ENCODE data around the gene NLGN4X.
A peak's percentile ranks its signal among the peaks of the same experiment; 100 is the strongest.

The NLGN4X gene

GRCh38 chrX:6004529-6004928, 224.1 kb downstream of the NLGN4X start:
- no peak overlapping the region for H3K9ac ChIP-seq (ENCODE audit: low read length)
- no peak overlapping the region for H2BK120ac ChIP-seq (ENCODE audit: low read depth, low read length)
- H3K27me3 ChIP-seq (ENCODE audit: insufficient read depth, low read length, poor library complexity) = no peaks in the 10 kb centered on the region
- no peak overlapping the region for H2AK5ac ChIP-seq (ENCODE audit: low read length)
- H3K4me3 ChIP-seq (ENCODE audit: low read length) = no peak overlapping the region
- H3K36me3 ChIP-seq (ENCODE audit: control insufficient read depth, insufficient read depth, low read length) = no peaks in the 10 kb centered on the region
- H4K5ac ChIP-seq (ENCODE audit: low read length) = no peak overlapping the region
- no peak overlapping the region for H3K4ac ChIP-seq (ENCODE audit: low read depth, low read length)
- no CpG with 5 or more reads among the region's 4 CpGs for WGBS (ENCODE audit: extremely low coverage, insufficient coverage, low lambda C conversion rate)
- no peak overlapping the region for H3K23ac ChIP-seq (ENCODE audit: low read length)
- no peak overlapping the region for H3K27ac ChIP-seq (ENCODE audit: low read depth, low read length)
- no peak overlapping the region for H2BK5ac ChIP-seq (ENCODE audit: low read length)
- H2BK15ac ChIP-seq (replicated peaks; ENCODE audit: low read depth) = no peak overlapping the region
- no peaks in the 10 kb centered on the region for H3K4me1 ChIP-seq (ENCODE audit: control insufficient read depth, low read depth, low read length)
- no peak overlapping the region for H3K18ac ChIP-seq (ENCODE audit: low read length)
- H3K79me2 ChIP-seq (ENCODE audit: control insufficient read depth, insufficient read depth, low read length) = no peaks in the 10 kb centered on the region
- no peak overlapping the region for H3K4me2 ChIP-seq (ENCODE audit: low read length)
- no peak overlapping the region for H4K8ac ChIP-seq (ENCODE audit: low read depth, low read length)
- no peaks in the 10 kb centered on the region for H3K79me1 ChIP-seq (ENCODE audit: low read length)
- H3K56ac ChIP-seq (ENCODE audit: low read length) = no peak overlapping the region
- no peak for DNase-seq

- H3K9ac ChIP-seq (ENCODE audit: low read length) = no peak overlapping the region
- no peak overlapping the region for H3K56ac ChIP-seq (ENCODE audit: low read length)
- no peak overlapping the region for H4K8ac ChIP-seq (ENCODE audit: low read depth, low read length)
- H3K79me2 ChIP-seq (ENCODE audit: control insufficient read depth, insufficient read depth, low read length) = no peaks in the 10 kb centered on the region
- H3K4me2 ChIP-seq (ENCODE audit: low read length) = no peak overlapping the region
- no peak overlapping the region for H3K27ac ChIP-seq (ENCODE audit: low read depth, low read length)
- H4K5ac ChIP-seq (ENCODE audit: low read length) = no peak overlapping the region
- no peak overlapping the region for H2AK5ac ChIP-seq (ENCODE audit: low read length)
- no peak overlapping the region for H2BK15ac ChIP-seq (replicated peaks; ENCODE audit: low read depth)
- no peak overlapping the region for H3K4me3 ChIP-seq (ENCODE audit: low read length)
- no peak overlapping the region for H3K18ac ChIP-seq (ENCODE audit: low read length)
- no peak overlapping the region for H2BK120ac ChIP-seq (ENCODE audit: low read depth, low read length)
- H3K27me3 ChIP-seq (ENCODE audit: insufficient read depth, low read length, poor library complexity) = no peaks in the 10 kb centered on the region
- no peaks in the 10 kb centered on the region for H3K4me1 ChIP-seq (ENCODE audit: control insufficient read depth, low read depth, low read length)
- no peak overlapping the region for H2BK5ac ChIP-seq (ENCODE audit: low read length)
- no peaks in the 10 kb centered on the region for H3K79me1 ChIP-seq (ENCODE audit: low read length)
- no peaks in the 10 kb centered on the region for H3K36me3 ChIP-seq (ENCODE audit: control insufficient read depth, insufficient read depth, low read length)
- DNase-seq = peak; percentile 22
- H3K4ac ChIP-seq (ENCODE audit: low read depth, low read length) = no peak overlapping the region
- no CpG with 5 or more reads among the region's 5 CpGs for WGBS (ENCODE audit: extremely low coverage, insufficient coverage, low lambda C conversion rate)
- no peak overlapping the region for H3K23ac ChIP-seq (ENCODE audit: low read length)
Measured at GRCh38 chrX:6002056-6002455, 226.6 kb downstream of the NLGN4X start.

- WGBS (ENCODE audit: extremely low coverage, insufficient coverage, low lambda C conversion rate) = no CpG with 5 or more reads among the region's 3 CpGs
Measured at GRCh38 chrX:5998901-5999300, 229.8 kb downstream of the NLGN4X start.

GRCh38 chrX:5998456-5998855, 230.2 kb downstream of the NLGN4X start:
- no peak overlapping the region for H3K27ac ChIP-seq (ENCODE audit: low read depth, low read length)
- H3K56ac ChIP-seq (ENCODE audit: low read length) = no peak overlapping the region
- no peak overlapping the region for H3K9ac ChIP-seq (ENCODE audit: low read length)
- DNase-seq = no peak
- no peak overlapping the region for H2AK5ac ChIP-seq (ENCODE audit: low read length)
- no peak overlapping the region for H3K4me3 ChIP-seq (ENCODE audit: low read length)
- H3K23ac ChIP-seq (ENCODE audit: low read length) = no peak overlapping the region
- H2BK5ac ChIP-seq (ENCODE audit: low read length) = no peak overlapping the region
- no peaks in the 10 kb centered on the region for H3K27me3 ChIP-seq (ENCODE audit: insufficient read depth, low read length, poor library complexity)
- no peak overlapping the region for H2BK120ac ChIP-seq (ENCODE audit: low read depth, low read length)
- H3K4me2 ChIP-seq (ENCODE audit: low read length) = no peak overlapping the region
- H3K79me1 ChIP-seq (ENCODE audit: low read length) = no peaks in the 10 kb centered on the region
- no peak overlapping the region for H4K5ac ChIP-seq (ENCODE audit: low read length)
- no peak overlapping the region for H3K4ac ChIP-seq (ENCODE audit: low read depth, low read length)
- no peak overlapping the region for H2BK15ac ChIP-seq (replicated peaks; ENCODE audit: low read depth)
- no peaks in the 10 kb centered on the region for H3K79me2 ChIP-seq (ENCODE audit: control insufficient read depth, insufficient read depth, low read length)
- H3K18ac ChIP-seq (ENCODE audit: low read length) = no peak overlapping the region
- no peaks in the 10 kb centered on the region for H3K4me1 ChIP-seq (ENCODE audit: control insufficient read depth, low read depth, low read length)
- H4K8ac ChIP-seq (ENCODE audit: low read depth, low read length) = no peak overlapping the region
- WGBS (ENCODE audit: extremely low coverage, insufficient coverage, low lambda C conversion rate) = no CpG with 5 or more reads among the region's 1 CpG
- no peaks in the 10 kb centered on the region for H3K36me3 ChIP-seq (ENCODE audit: control insufficient read depth, insufficient read depth, low read length)

More at GRCh38 chrX:5998901-5999300, 229.8 kb downstream of the NLGN4X start:
- no peak overlapping the region for H3K18ac ChIP-seq (ENCODE audit: low read length)
- no peak overlapping the region for H4K8ac ChIP-seq (ENCODE audit: low read depth, low read length)
- H3K27me3 ChIP-seq (ENCODE audit: insufficient read depth, low read length, poor library complexity) = no peaks in the 10 kb centered on the region
- H4K5ac ChIP-seq (ENCODE audit: low read length) = no peak overlapping the region
- no peak overlapping the region for H3K27ac ChIP-seq (ENCODE audit: low read depth, low read length)
- H3K4me3 ChIP-seq (ENCODE audit: low read length) = no peak overlapping the region
- H3K56ac ChIP-seq (ENCODE audit: low read length) = no peak overlapping the region
- no peak overlapping the region for H2BK15ac ChIP-seq (replicated peaks; ENCODE audit: low read depth)
- H3K36me3 ChIP-seq (ENCODE audit: control insufficient read depth, insufficient read depth, low read length) = no peaks in the 10 kb centered on the region
- H2BK120ac ChIP-seq (ENCODE audit: low read depth, low read length) = no peak overlapping the region
- DNase-seq = no peak
- H2AK5ac ChIP-seq (ENCODE audit: low read length) = no peak overlapping the region
- H3K9ac ChIP-seq (ENCODE audit: low read length) = no peak overlapping the region
- no peaks in the 10 kb centered on the region for H3K79me1 ChIP-seq (ENCODE audit: low read length)
- H3K4me2 ChIP-seq (ENCODE audit: low read length) = no peak overlapping the region
- no peak overlapping the region for H3K23ac ChIP-seq (ENCODE audit: low read length)
- no peaks in the 10 kb centered on the region for H3K79me2 ChIP-seq (ENCODE audit: control insufficient read depth, insufficient read depth, low read length)
- no peak overlapping the region for H3K4ac ChIP-seq (ENCODE audit: low read depth, low read length)
- H3K4me1 ChIP-seq (ENCODE audit: control insufficient read depth, low read depth, low read length) = no peaks in the 10 kb centered on the region
- H2BK5ac ChIP-seq (ENCODE audit: low read length) = no peak overlapping the region

- no peak overlapping the region for H3K4me3 ChIP-seq (ENCODE audit: low read length)
- H2BK15ac ChIP-seq (replicated peaks; ENCODE audit: low read depth) = no peak overlapping the region
- no peak overlapping the region for H3K56ac ChIP-seq (ENCODE audit: low read length)
- H3K23ac ChIP-seq (ENCODE audit: low read length) = no peak overlapping the region
- no peaks in the 10 kb centered on the region for H3K4me1 ChIP-seq (ENCODE audit: control insufficient read depth, low read depth, low read length)
- H2AK5ac ChIP-seq (ENCODE audit: low read length) = no peak overlapping the region
- H4K8ac ChIP-seq (ENCODE audit: low read depth, low read length) = no peak overlapping the region
- no peaks in the 10 kb centered on the region for H3K27me3 ChIP-seq (ENCODE audit: insufficient read depth, low read length, poor library complexity)
- no peak overlapping the region for H2BK5ac ChIP-seq (ENCODE audit: low read length)
- H3K79me2 ChIP-seq (ENCODE audit: control insufficient read depth, insufficient read depth, low read length) = no peaks in the 10 kb centered on the region
- H3K27ac ChIP-seq (ENCODE audit: low read depth, low read length) = no peak overlapping the region
- no peak overlapping the region for H2BK120ac ChIP-seq (ENCODE audit: low read depth, low read length)
- H3K36me3 ChIP-seq (ENCODE audit: control insufficient read depth, insufficient read depth, low read length) = no peaks in the 10 kb centered on the region
- no peak overlapping the region for H3K4me2 ChIP-seq (ENCODE audit: low read length)
- WGBS (ENCODE audit: extremely low coverage, insufficient coverage, low lambda C conversion rate) = no CpG with 5 or more reads among the region's 3 CpGs
- no peak overlapping the region for H3K9ac ChIP-seq (ENCODE audit: low read length)
- H3K18ac ChIP-seq (ENCODE audit: low read length) = no peak overlapping the region
- H3K79me1 ChIP-seq (ENCODE audit: low read length) = no peaks in the 10 kb centered on the region
- no peak for DNase-seq
- no peak overlapping the region for H4K5ac ChIP-seq (ENCODE audit: low read length)
- no peak overlapping the region for H3K4ac ChIP-seq (ENCODE audit: low read depth, low read length)
Measured at GRCh38 chrX:5991393-5991792, 237.3 kb downstream of the NLGN4X start.

- no peak overlapping the region for H3K18ac ChIP-seq (ENCODE audit: low read length)
- DNase-seq = no peak
Measured at GRCh38 chrX:5979338-5979737, 249.3 kb downstream of the NLGN4X start.

More at GRCh38 chrX:5979338-5979737, 249.3 kb downstream of the NLGN4X start:
- Histone ChIP-seq H3K23ac (ENCODE audit: low read length) (no peak overlapping the region), H2BK15ac (replicated peaks; ENCODE audit: low read depth) (no peak overlapping the region), H3K9ac (ENCODE audit: low read length) (no peak overlapping the region), H3K4me3 (ENCODE audit: low read length) (no peak overlapping the region), H2BK5ac (ENCODE audit: low read length) (no peak overlapping the region), H3K4ac (ENCODE audit: low read depth, low read length) (no peak overlapping the region), H3K4me2 (ENCODE audit: low read length) (no peak overlapping the region), H3K79me2 (ENCODE audit: control insufficient read depth, insufficient read depth, low read length) (peaks cover 1% of the 10 kb centered on the region), H3K27me3 (ENCODE audit: insufficient read depth, low read length, poor library complexity) (no peaks in the 10 kb centered on the region), H3K4me1 (ENCODE audit: control insufficient read depth, low read depth, low read length) (no peaks in the 10 kb centered on the region), H2AK5ac (ENCODE audit: low read length) (no peak overlapping the region), H4K8ac (ENCODE audit: low read depth, low read length) (no peak overlapping the region), H3K36me3 (ENCODE audit: control insufficient read depth, insufficient read depth, low read length) (no peaks in the 10 kb centered on the region), H3K79me1 (ENCODE audit: low read length) (no peaks in the 10 kb centered on the region), H3K56ac (ENCODE audit: low read length) (no peak overlapping the region), H2BK120ac (ENCODE audit: low read depth, low read length) (no peak overlapping the region), H4K5ac (ENCODE audit: low read length) (no peak overlapping the region), H3K27ac (ENCODE audit: low read depth, low read length) (no peak overlapping the region)
- WGBS (ENCODE audit: extremely low coverage, insufficient coverage, low lambda C conversion rate) = no CpG with 5 or more reads among the region's 1 CpG
